ENCODE results near the gene ERVW-1.

The ERVW-1 gene

DNA sequence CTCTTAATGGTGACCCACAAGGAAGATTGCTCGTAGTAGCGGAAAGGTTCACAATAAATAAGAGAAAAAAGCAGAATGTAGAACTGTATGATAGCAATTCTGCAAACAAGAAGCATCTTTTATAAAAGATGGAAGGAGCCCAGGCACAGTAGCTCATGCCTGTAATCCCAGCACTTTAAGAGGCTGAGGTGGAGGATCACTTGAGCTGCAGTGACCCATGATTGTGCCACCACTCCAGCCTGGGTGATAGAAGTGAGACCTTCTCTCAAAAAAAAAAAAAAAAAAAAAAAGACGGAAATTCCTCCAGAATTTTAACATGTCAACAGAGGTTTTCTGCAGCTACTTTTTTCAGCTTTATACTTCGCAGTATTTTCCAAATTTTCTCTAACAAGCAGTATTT, 17.2 kb downstream of the ERVW-1 start:
- H3K27me3 ChIP-seq (ENCODE audit: control insufficient read depth in 3 of 3, insufficient read depth in 3 of 3, low read depth in 1 of 3, low read length in 3 of 3): no peaks in the 10 kb centered on the region
- H3K4me3 ChIP-seq (ENCODE audit: low read length in 2 of 2): no peak overlapping the region
- H3K9ac ChIP-seq (ENCODE audit: low read depth, low read length, poor library complexity): no peak overlapping the region
- H4K91ac ChIP-seq (ENCODE audit: low read depth, low read length, poor library complexity): no peak overlapping the region
- no CpG with 5 or more reads among the region's 4 CpGs for WGBS, 2 donors (ENCODE audit: extremely low coverage in 2 of 2, insufficient read length in 2 of 2, insufficient replicate concordance in 1 of 2)
- DNase-seq (ENCODE audit: low spot score): no peak
- H2AK5ac ChIP-seq (ENCODE audit: low read depth, low read length): no peak overlapping the region
- no peaks in the 10 kb centered on the region for H3K9me3 ChIP-seq (replicated peaks in 1 of 2; ENCODE audit: control insufficient read depth in 2 of 2, insufficient read depth in 1 of 2, low read depth in 1 of 2, low read length in 2 of 2)
- no peak overlapping the region for H4K8ac ChIP-seq (ENCODE audit: low read depth, low read length)
- no peak overlapping the region for H2AFZ ChIP-seq (ENCODE audit: low read length)
- no peak overlapping the region for H2BK12ac ChIP-seq (ENCODE audit: low read length)
- H2BK5ac ChIP-seq (ENCODE audit: low read length): no peak overlapping the region
- no peak overlapping the region for H3K18ac ChIP-seq (ENCODE audit: low read length)
- H3K4ac ChIP-seq (ENCODE audit: low read length): no peak overlapping the region
- no peak overlapping the region for H3K23ac ChIP-seq (ENCODE audit: low read depth, low read length, poor library complexity)
- H3K36me3 ChIP-seq (replicated peaks in 1 of 2; ENCODE audit: control insufficient read depth in 2 of 2, insufficient read depth in 2 of 2, low read length in 2 of 2): peaks cover 5 to 28% of the 10 kb centered on the region in 2 donors
- no peaks in the 10 kb centered on the region for H3K79me1 ChIP-seq (ENCODE audit: low read depth, low read length)
- H2BK15ac ChIP-seq (ENCODE audit: low read length): no peak overlapping the region
- no peak overlapping the region for H3K4me2 ChIP-seq (ENCODE audit: insufficient read depth, low read length, poor library complexity, severe bottlenecking)
- no peak overlapping the region for H2BK120ac ChIP-seq (ENCODE audit: low read depth, low read length)
- H3K14ac ChIP-seq (ENCODE audit: low read length): no peak overlapping the region
- no peaks in the 10 kb centered on the region for H3K4me1 ChIP-seq (ENCODE audit: control insufficient read depth in 2 of 2, insufficient read depth in 1 of 2, low read depth in 1 of 2, low read length in 2 of 2)
- no peak overlapping the region for H3K27ac ChIP-seq (replicated peaks; ENCODE audit: low read length)

DNA sequence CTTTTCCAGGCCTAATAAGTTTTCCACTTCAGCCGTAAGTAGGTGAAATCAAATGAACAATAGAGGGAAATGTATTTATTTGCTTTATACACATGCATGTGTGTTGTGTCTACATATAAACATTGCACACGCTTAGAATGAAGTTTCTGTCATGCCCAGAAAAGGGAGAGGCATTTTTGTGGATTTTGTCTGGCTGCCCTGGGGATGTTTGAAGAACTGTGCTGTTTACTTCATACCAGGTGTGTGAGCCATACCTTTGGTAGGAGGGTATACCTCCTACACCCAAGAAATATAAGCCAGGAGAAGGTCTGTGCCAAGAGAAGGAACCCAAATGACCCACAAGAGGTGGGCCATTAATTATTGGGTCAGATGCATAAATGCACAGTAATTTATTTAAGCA, 17.6 kb downstream of the ERVW-1 start:
- no CpG with 5 or more reads among the region's 2 CpGs for WGBS, 2 donors (ENCODE audit: extremely low coverage in 2 of 2, insufficient read length in 2 of 2, insufficient replicate concordance in 1 of 2)
- H3K14ac ChIP-seq (ENCODE audit: low read length): no peak overlapping the region
- H3K4ac ChIP-seq (ENCODE audit: low read length): no peak overlapping the region
- no peak overlapping the region for H3K23ac ChIP-seq (ENCODE audit: low read depth, low read length, poor library complexity)
- peaks cover 5 to 32% of the 10 kb centered on the region in 2 donors for H3K36me3 ChIP-seq (replicated peaks in 1 of 2; ENCODE audit: control insufficient read depth in 2 of 2, insufficient read depth in 2 of 2, low read length in 2 of 2)
- DNase-seq (ENCODE audit: low spot score): no peak
- no peak overlapping the region for H3K18ac ChIP-seq (ENCODE audit: low read length)
- H3K27me3 ChIP-seq (ENCODE audit: control insufficient read depth in 3 of 3, insufficient read depth in 3 of 3, low read depth in 1 of 3, low read length in 3 of 3): no peaks in the 10 kb centered on the region
- H2BK5ac ChIP-seq (ENCODE audit: low read length): no peak overlapping the region
- H3K27ac ChIP-seq (replicated peaks; ENCODE audit: low read length): no peak overlapping the region
- H3K79me1 ChIP-seq (ENCODE audit: low read depth, low read length): no peaks in the 10 kb centered on the region
- H3K4me1 ChIP-seq (ENCODE audit: control insufficient read depth in 2 of 2, insufficient read depth in 1 of 2, low read depth in 1 of 2, low read length in 2 of 2): no peaks in the 10 kb centered on the region
- no peak overlapping the region for H4K8ac ChIP-seq (ENCODE audit: low read depth, low read length)
- H3K4me2 ChIP-seq (ENCODE audit: insufficient read depth, low read length, poor library complexity, severe bottlenecking): no peak overlapping the region
- no peak overlapping the region for H2AFZ ChIP-seq (ENCODE audit: low read length)
- no peak overlapping the region for H3K4me3 ChIP-seq (ENCODE audit: low read length in 2 of 2)
- no peak overlapping the region for H2AK5ac ChIP-seq (ENCODE audit: low read depth, low read length)
- H2BK15ac ChIP-seq (ENCODE audit: low read length): no peak overlapping the region
- H3K9ac ChIP-seq (ENCODE audit: low read depth, low read length, poor library complexity): no peak overlapping the region
- no peak overlapping the region for H2BK12ac ChIP-seq (ENCODE audit: low read length)
- no peak overlapping the region for H2BK120ac ChIP-seq (ENCODE audit: low read depth, low read length)
- H4K91ac ChIP-seq (ENCODE audit: low read depth, low read length, poor library complexity): no peak overlapping the region
- H3K9me3 ChIP-seq (replicated peaks in 1 of 2; ENCODE audit: control insufficient read depth in 2 of 2, insufficient read depth in 1 of 2, low read depth in 1 of 2, low read length in 2 of 2): no peaks in the 10 kb centered on the region

DNA sequence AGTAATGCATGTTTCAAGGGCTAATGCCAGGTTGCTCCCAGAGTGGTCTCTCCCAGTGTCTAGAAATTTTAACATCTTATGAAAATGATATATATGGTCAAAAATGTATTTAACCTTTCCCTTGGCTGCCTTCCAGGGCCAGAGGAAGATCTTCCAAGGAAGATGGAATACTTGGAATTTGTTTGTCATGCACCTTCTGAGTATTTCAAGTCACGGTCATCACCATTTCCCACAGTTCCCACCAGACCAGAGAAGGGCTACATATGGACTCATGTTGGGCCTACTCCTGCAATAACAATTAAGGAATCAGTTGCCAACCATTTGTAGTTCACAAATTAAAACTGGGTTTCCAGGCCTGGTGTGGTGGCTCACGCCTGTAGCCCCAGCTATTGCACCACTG, 21.5 kb downstream of the ERVW-1 start:
- Histone ChIP-seq H2AFZ (ENCODE audit: low read length) (no peak overlapping the region), H2BK120ac (ENCODE audit: low read depth, low read length) (no peak overlapping the region), H3K9me3 (replicated peaks in 1 of 2; ENCODE audit: control insufficient read depth in 2 of 2, insufficient read depth in 1 of 2, low read depth in 1 of 2, low read length in 2 of 2) (no peaks in the 10 kb centered on the region), H2BK15ac (ENCODE audit: low read length) (no peak overlapping the region), H3K4me2 (ENCODE audit: insufficient read depth, low read length, poor library complexity, severe bottlenecking) (no peak overlapping the region), H3K27me3 (ENCODE audit: control insufficient read depth in 3 of 3, insufficient read depth in 3 of 3, low read depth in 1 of 3, low read length in 3 of 3) (no peaks in the 10 kb centered on the region), H4K91ac (ENCODE audit: low read depth, low read length, poor library complexity) (no peak overlapping the region), H3K18ac (ENCODE audit: low read length) (no peak overlapping the region), H2BK5ac (ENCODE audit: low read length) (no peak overlapping the region), H2AK5ac (ENCODE audit: low read depth, low read length) (no peak overlapping the region), H3K23ac (ENCODE audit: low read depth, low read length, poor library complexity) (no peak overlapping the region), H3K14ac (ENCODE audit: low read length) (no peak overlapping the region), H3K79me1 (ENCODE audit: low read depth, low read length) (no peaks in the 10 kb centered on the region), H3K9ac (ENCODE audit: low read depth, low read length, poor library complexity) (no peak overlapping the region), H3K36me3 (replicated peaks in 1 of 2; ENCODE audit: control insufficient read depth in 2 of 2, insufficient read depth in 2 of 2, low read length in 2 of 2) (peaks cover 29 to 70% of the 10 kb centered on the region in 2 donors), H3K4ac (ENCODE audit: low read length) (no peak overlapping the region), H3K27ac (replicated peaks; ENCODE audit: low read length) (no peak overlapping the region), H4K8ac (ENCODE audit: low read depth, low read length) (no peak overlapping the region), H3K4me3 (ENCODE audit: low read length in 2 of 2) (no peak overlapping the region), H3K4me1 (ENCODE audit: control insufficient read depth in 2 of 2, insufficient read depth in 1 of 2, low read depth in 1 of 2, low read length in 2 of 2) (no peaks in the 10 kb centered on the region), H2BK12ac (ENCODE audit: low read length) (no peak overlapping the region)
- whole genome bisulfite sequencing, 2 donors (ENCODE audit: extremely low coverage in 2 of 2, insufficient read length in 2 of 2, insufficient replicate concordance in 1 of 2): no CpG with 5 or more reads among the region's 2 CpGs
- no peak for DNase-seq (ENCODE audit: low spot score)

DNA sequence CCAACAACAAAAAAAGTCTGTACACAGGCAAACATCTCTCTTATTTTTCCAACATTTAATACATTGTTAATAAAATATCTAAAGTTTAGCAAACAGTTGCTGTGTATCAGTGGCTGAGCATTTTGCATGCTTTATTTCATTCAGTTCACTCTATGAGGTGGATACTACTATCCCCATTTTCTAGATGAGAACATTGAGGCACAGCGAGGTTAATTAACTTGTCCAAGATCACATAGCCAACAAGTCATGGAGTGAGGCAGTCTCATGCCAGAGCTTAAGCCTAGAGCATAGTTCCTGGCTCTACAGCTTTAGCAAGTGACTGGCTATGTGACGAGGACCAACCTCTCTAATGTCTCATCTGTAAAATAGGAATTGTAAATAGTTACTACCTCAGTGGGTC, 26.1 kb downstream of the ERVW-1 start:
- H2BK12ac ChIP-seq (ENCODE audit: low read length): no peak overlapping the region
- H3K36me3 ChIP-seq (replicated peaks in 1 of 2; ENCODE audit: control insufficient read depth in 2 of 2, insufficient read depth in 2 of 2, low read length in 2 of 2): peaks cover 39 to 82% of the 10 kb centered on the region in 2 donors
- no peak overlapping the region for H2AFZ ChIP-seq (ENCODE audit: low read length)
- no peak overlapping the region for H3K18ac ChIP-seq (ENCODE audit: low read length)
- no peak overlapping the region for H2BK5ac ChIP-seq (ENCODE audit: low read length)
- no peaks in the 10 kb centered on the region for H3K27me3 ChIP-seq (ENCODE audit: control insufficient read depth in 3 of 3, insufficient read depth in 3 of 3, low read depth in 1 of 3, low read length in 3 of 3)
- H2BK15ac ChIP-seq (ENCODE audit: low read length): no peak overlapping the region
- no peak overlapping the region for H4K8ac ChIP-seq (ENCODE audit: low read depth, low read length)
- no peak overlapping the region for H2AK5ac ChIP-seq (ENCODE audit: low read depth, low read length)
- no peak overlapping the region for H3K14ac ChIP-seq (ENCODE audit: low read length)
- H3K9me3 ChIP-seq (replicated peaks in 1 of 2; ENCODE audit: control insufficient read depth in 2 of 2, insufficient read depth in 1 of 2, low read depth in 1 of 2, low read length in 2 of 2): no peaks in the 10 kb centered on the region
- H3K4me3 ChIP-seq (ENCODE audit: low read length in 2 of 2): no peak overlapping the region
- no peak for DNase-seq (ENCODE audit: low spot score)
- no peak overlapping the region for H3K4ac ChIP-seq (ENCODE audit: low read length)
- H3K23ac ChIP-seq (ENCODE audit: low read depth, low read length, poor library complexity): no peak overlapping the region
- no peaks in the 10 kb centered on the region for H3K79me1 ChIP-seq (ENCODE audit: low read depth, low read length)
- H3K9ac ChIP-seq (ENCODE audit: low read depth, low read length, poor library complexity): no peak overlapping the region
- no peak overlapping the region for H3K4me2 ChIP-seq (ENCODE audit: insufficient read depth, low read length, poor library complexity, severe bottlenecking)
- WGBS, 2 donors (ENCODE audit: extremely low coverage in 2 of 2, insufficient read length in 2 of 2, insufficient replicate concordance in 1 of 2): no CpG with 5 or more reads among the region's 2 CpGs
- H2BK120ac ChIP-seq (ENCODE audit: low read depth, low read length): no peak overlapping the region
- no peak overlapping the region for H3K27ac ChIP-seq (replicated peaks; ENCODE audit: low read length)
- H3K4me1 ChIP-seq (ENCODE audit: control insufficient read depth in 2 of 2, insufficient read depth in 1 of 2, low read depth in 1 of 2, low read length in 2 of 2): peaks cover 0 to 2% of the 10 kb centered on the region in 2 donors
- H4K91ac ChIP-seq (ENCODE audit: low read depth, low read length, poor library complexity): no peak overlapping the region
